A673 (cell line): ENCODE results near the gene GPX4. TPM values are rescaled to one million over a fixed set of nuclear protein-coding genes. Genes with fewer than 3 reads are reported as not detected.

Experiments used
- BruUV-seq: library from RNA; stranded (reverse); fragments of 400-500 nt; replicated peaks from 2 replicates; lab custom pipeline; 2021; lab: Mats Ljungman, UMichigan
- CTCF ChIA-PET: fragments of 300-600 bp; sonication (Branson Sonifier 250); formaldehyde crosslinking; loops from one replicate; lab custom pipeline; 2022; ENCODE audit warnings: antibody characterized with exemption; lab: Charles Lee
- POLR2A ChIA-PET: fragments of 300-600 bp; sonication (Branson Sonifier 250); formaldehyde crosslinking; loops from one replicate; lab custom pipeline; 2022; ENCODE audit warnings: antibody characterized with exemption; ENCODE audit not compliant: low non-redundant PET; lab: Charles Lee
- DNase-seq: peaks from one replicate; pipeline ENCODE4 v3.0.0-alpha.2; 2015; ENCODE audit warnings: low spot score
- H3K27ac ChIP-seq: fragments of 200-600 bp; sonication (generic); 2 replicates; pipeline ENCODE4 v1.5.1; 2016; ENCODE audit warnings: mixed run types, low read depth, mild to moderate bottlenecking, mixed read lengths, antibody characterized with exemption, low read length; ENCODE audit not compliant: poor library complexity, severe bottlenecking
- H3K27me3 ChIP-seq: fragments of 200-600 bp; sonication (generic); replicated peaks from 2 replicates; pipeline ENCODE4 v1.6.1; 2017; ENCODE audit warnings: mixed run types, low read depth, mild to moderate bottlenecking, mixed read lengths, antibody characterized with exemption, low read length; ENCODE audit not compliant: insufficient read depth, poor library complexity
- H3K36me3 ChIP-seq: fragments of 200-600 bp; sonication (generic); 2 replicates; pipeline ENCODE4 v1.6.1; 2016; ENCODE audit warnings: mixed run types, mild to moderate bottlenecking, mixed read lengths, antibody characterized with exemption, low read length; ENCODE audit not compliant: insufficient read depth, poor library complexity, severe bottlenecking
- H3K4me1 ChIP-seq: fragments of 200-600 bp; sonication (generic); 2 replicates; pipeline ENCODE4 v1.6.1; 2017; ENCODE audit warnings: mixed run types, mild to moderate bottlenecking, mixed read lengths, antibody characterized with exemption, low read length; ENCODE audit not compliant: insufficient read depth, poor library complexity, severe bottlenecking
- H3K4me3 ChIP-seq: fragments of 200-600 bp; sonication (generic); 2 replicates; pipeline ENCODE4 v1.5.1; 2016; ENCODE audit warnings: low read depth, mixed run types, mild to moderate bottlenecking, mixed read lengths, low read length; ENCODE audit not compliant: poor library complexity, severe bottlenecking
- H3K9me3 ChIP-seq: fragments of 200-600 bp; sonication (generic); 2 replicates; pipeline ENCODE4 v1.6.1; 2016; ENCODE audit warnings: mixed run types, low read depth, mild to moderate bottlenecking, mixed read lengths, antibody characterized with exemption, low read length; ENCODE audit not compliant: poor library complexity, severe bottlenecking
- CTCF ChIP-seq: fragments of 300-800, 200-600 bp; sonication (generic); conservative IDR thresholded peaks from 2 replicates; pipeline ENCODE4 v1.5.1; 2017; ENCODE audit warnings: low read depth, mild to moderate bottlenecking, antibody characterized with exemption, low read length, moderate library complexity, mixed read lengths
- EZH2 ChIP-seq: fragments of 200-600 bp; sonication (generic); IDR thresholded peaks from 2 replicates; pipeline ENCODE4 v1.6.1; 2017; ENCODE audit warnings: borderline replicate concordance, low read depth, mild to moderate bottlenecking, mixed read lengths, antibody characterized with exemption, low read length; ENCODE audit not compliant: poor library complexity, severe bottlenecking
- intact Hi-C: fragments of 100-400 bp; cut with micrococcal nuclease; formaldehyde crosslinking; loops from one replicate; pipeline ENCODE4 v1.10.0; 2022; ENCODE audit not compliant: unreplicated experiment
- total RNA-seq: library from RNA; stranded (reverse); gene quantifications from 2 replicates; pipeline ENCODE4 v1.2.3, GENCODE V29; 2021

The GPX4 gene
- total RNA-seq, 1 experiment from 2014 or later: 368 TPM

- no peak overlapping the region for H3K27ac ChIP-seq
- TF ChIP-seq EZH2 (no peak), CTCF (no peak)
- no peaks in the 10 kb centered on the region for H3K36me3 ChIP-seq
- H3K4me1 ChIP-seq: peaks cover 18% of the 10 kb centered on the region
- ChIA-PET CTCF (no interaction called here), POLR2A (no interaction called here)
- BruUV-seq: no TSS peak
- intact Hi-C loops: no loop called here
- H3K4me3 ChIP-seq: no peak overlapping the region
- H3K9me3 ChIP-seq: no peaks in the 10 kb centered on the region
- DNase-seq: no peak
- H3K27me3 ChIP-seq: no peaks in the 10 kb centered on the region
These were observed 31.7 kb downstream of the GPX4 start for GRCh38 chr19:1135454-1135853.

- no peaks in the 10 kb centered on the region for H3K36me3 ChIP-seq
- H3K4me1 ChIP-seq: peaks cover 13% of the 10 kb centered on the region
- H3K4me3 ChIP-seq: no peak overlapping the region
- ChIA-PET POLR2A (no interaction called here), CTCF (interaction anchor here (0.6 kb wide), 1 partner anchor 842 kb away, joined by 3 read pairs; no protein-coding TSS in a partner anchor)
- no peaks in the 10 kb centered on the region for H3K9me3 ChIP-seq
- BruUV-seq: no TSS peak
- no peak for DNase-seq
- no peak for TF ChIP-seq CTCF
- intact Hi-C loops: no loop called here
- no peaks in the 10 kb centered on the region for H3K27me3 ChIP-seq
- H3K27ac ChIP-seq: no peak overlapping the region
These were observed 32.4 kb downstream of the GPX4 start for GRCh38 chr19:1136201-1136600.

- ChIA-PET CTCF (interaction anchor here (0.6 kb wide), 1 partner anchor 842 kb away, joined by 3 read pairs; no protein-coding TSS in a partner anchor), POLR2A (no interaction called here)
- Histone ChIP-seq H3K27me3 (no peaks in the 10 kb centered on the region), H3K4me3 (no peak overlapping the region), H3K9me3 (no peaks in the 10 kb centered on the region), H3K36me3 (no peaks in the 10 kb centered on the region), H3K4me1 (peaks cover 7% of the 10 kb centered on the region), H3K27ac (no peak overlapping the region)
- no peak for DNase-seq
- intact Hi-C loops: no loop called here
- no TSS peak for BruUV-seq
- no peak for TF ChIP-seq CTCF
- no peak for TF ChIP-seq EZH2
These were observed 33.0 kb downstream of the GPX4 start for GRCh38 chr19:1136621-1137317.
